ENCODE data around the gene TCF7L2. TPM values are rescaled to one million over a fixed set of nuclear protein-coding genes. Genes with fewer than 3 reads are reported as not detected.
"Not testable (repeated sequence)": the region's sequence is repeated elsewhere in the genome, so short reads cannot be mapped to it uniquely, and the experiment has no call there.

TCF7L2 gene
- polyA plus RNA-seq, 3 donors = 46.2 to 52.9 (median 49.5) TPM

GRCh38 chr10:113095419-113096127 is 145.5 kb downstream of the TCF7L2 start:
- DNase-seq (ENCODE audit: extremely low read depth in 1 of 11, low read depth in 9 of 11, low spot score in 4 of 11) = no peak

- DNase-seq (ENCODE audit: extremely low read depth in 1 of 11, low read depth in 9 of 11, low spot score in 4 of 11) = no peak
Measured at GRCh38 chr10:113096128-113096996, 146.3 kb downstream of the TCF7L2 start.

- DNase-seq (ENCODE audit: extremely low read depth in 1 of 11, low read depth in 9 of 11, low spot score in 4 of 11) = no peak
Measured at GRCh38 chr10:113097036-113097435, 147.0 kb downstream of the TCF7L2 start.

- DNase-seq (ENCODE audit: extremely low read depth in 1 of 11, low read depth in 9 of 11, low spot score in 4 of 11) = peak; percentile 48 to 86 (median 69)
Measured at GRCh38 chr10:113099431-113100183, 149.6 kb downstream of the TCF7L2 start.

- peak in 4 of 11 donors; percentile 12 to 26 (median 14) for DNase-seq (ENCODE audit: extremely low read depth in 1 of 11, low read depth in 9 of 11, low spot score in 4 of 11)
Measured at GRCh38 chr10:113100281-113100680, 150.2 kb downstream of the TCF7L2 start.

GRCh38 chr10:113103131-113103840 is 153.2 kb downstream of the TCF7L2 start:
- DNase-seq (ENCODE audit: extremely low read depth in 1 of 11, low read depth in 9 of 11, low spot score in 4 of 11) = no peak

- no peak for DNase-seq (ENCODE audit: extremely low read depth in 1 of 11, low read depth in 9 of 11, low spot score in 4 of 11)
Measured at GRCh38 chr10:113104047-113104446, 154.0 kb downstream of the TCF7L2 start.

- DNase-seq (ENCODE audit: extremely low read depth in 1 of 11, low read depth in 9 of 11, low spot score in 4 of 11) = no peak
Measured at GRCh38 chr10:113108194-113108835, 158.3 kb downstream of the TCF7L2 start.

GRCh38 chr10:113108948-113109347 is 158.9 kb downstream of the TCF7L2 start:
- DNase-seq (ENCODE audit: extremely low read depth in 1 of 11, low read depth in 9 of 11, low spot score in 4 of 11) = no peak

- DNase-seq (ENCODE audit: extremely low read depth in 1 of 11, low read depth in 9 of 11, low spot score in 4 of 11) = not testable (repeated sequence)
Measured at GRCh38 chr10:113109482-113109881, 159.4 kb downstream of the TCF7L2 start.

GRCh38 chr10:113111260-113111659 is 161.2 kb downstream of the TCF7L2 start:
- DNase-seq (ENCODE audit: extremely low read depth in 1 of 11, low read depth in 9 of 11, low spot score in 4 of 11) = no peak

- DNase-seq (ENCODE audit: extremely low read depth in 1 of 11, low read depth in 9 of 11, low spot score in 4 of 11) = no peak
Measured at GRCh38 chr10:113111900-113112853, 162.1 kb downstream of the TCF7L2 start.

- DNase-seq (ENCODE audit: extremely low read depth in 1 of 11, low read depth in 9 of 11, low spot score in 4 of 11) = no peak
Measured at GRCh38 chr10:113113241-113113640, 163.2 kb downstream of the TCF7L2 start.

- no peak for DNase-seq (ENCODE audit: extremely low read depth in 1 of 11, low read depth in 9 of 11, low spot score in 4 of 11)
Measured at GRCh38 chr10:113113918-113114317, 163.9 kb downstream of the TCF7L2 start.

GRCh38 chr10:113115556-113115955 is 165.5 kb downstream of the TCF7L2 start:
- DNase-seq (ENCODE audit: extremely low read depth in 1 of 11, low read depth in 9 of 11, low spot score in 4 of 11) = no peak

GRCh38 chr10:113118882-113119281 is 168.8 kb downstream of the TCF7L2 start:
- DNase-seq (ENCODE audit: extremely low read depth in 1 of 11, low read depth in 9 of 11, low spot score in 4 of 11) = no peak

GRCh38 chr10:113119801-113120200 is 169.8 kb downstream of the TCF7L2 start:
- DNase-seq (ENCODE audit: extremely low read depth in 1 of 11, low read depth in 9 of 11, low spot score in 4 of 11) = no peak

All from renal cortex interstitium (tissue), 11 donors.